NCI-H2196 (cell line): ENCODE results near the gene GNAL.

ENCODE experiments used
- DNase-seq: peaks from one replicate; lab custom pipeline; 2025; ENCODE audit not compliant: unreplicated experiment; lab: John Stamatoyannopoulos, UW

The GNAL gene

DNA sequence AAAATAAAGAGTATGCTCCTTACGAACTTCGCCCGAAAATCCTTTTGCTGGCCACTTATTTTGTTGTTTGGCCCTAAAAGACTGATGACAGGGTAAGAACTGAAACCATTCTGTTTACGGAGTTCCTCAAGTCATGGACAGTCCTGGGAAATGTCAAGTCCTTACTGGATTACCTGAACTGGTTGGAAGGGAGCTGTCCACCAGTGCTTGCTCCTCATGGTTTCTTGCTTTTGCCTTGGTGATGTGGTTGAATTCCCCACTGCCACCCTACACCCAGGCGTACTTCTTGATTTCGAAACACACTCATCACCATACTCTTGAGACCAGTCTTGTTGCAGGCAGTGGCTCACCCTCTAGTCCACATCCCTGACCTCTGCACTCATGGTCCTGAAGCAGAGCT lies 113.1 kb downstream of the GNAL start:
- no peak for DNase-seq

DNA sequence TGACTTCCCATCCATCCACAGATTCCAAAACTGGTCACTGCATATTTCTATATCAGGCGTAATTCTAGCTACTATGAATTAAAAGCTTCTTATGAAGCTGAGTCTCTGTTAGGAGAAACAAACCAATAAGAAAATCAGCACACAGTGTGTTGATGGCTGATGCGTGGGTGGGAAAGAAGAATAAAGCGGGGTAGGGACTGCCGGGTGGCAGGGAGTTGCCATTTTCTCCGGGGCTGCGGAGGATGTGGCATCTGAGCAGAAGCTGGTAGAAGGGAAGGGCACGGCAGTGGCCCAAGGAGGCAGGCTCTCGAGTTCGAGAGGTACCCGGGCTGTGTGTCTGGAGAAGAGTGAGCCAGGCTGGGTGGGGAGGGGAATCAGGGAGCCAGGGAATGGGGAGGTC lies 113.5 kb downstream of the GNAL start:
- no peak for DNase-seq

DNA sequence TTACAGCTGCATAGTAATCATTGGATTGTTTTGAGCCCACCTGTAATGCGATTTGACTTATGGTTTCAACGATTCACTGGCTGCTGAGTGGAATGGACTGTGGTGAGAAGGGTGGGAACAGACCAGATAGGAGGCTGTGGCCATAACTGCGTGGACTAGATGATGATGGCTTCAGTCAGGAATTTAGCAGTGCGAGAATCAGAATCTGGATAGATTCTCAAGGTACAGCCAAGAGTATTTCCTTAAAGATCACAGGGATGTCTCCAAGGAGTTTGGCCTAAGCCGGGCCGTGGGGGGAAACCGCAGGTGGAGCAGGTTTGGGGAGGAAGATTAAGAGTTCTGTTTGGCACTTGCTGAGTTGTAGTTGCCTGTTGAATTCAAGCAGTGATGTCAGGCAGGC lies 118.2 kb downstream of the GNAL start:
- DNase-seq = no peak

DNA sequence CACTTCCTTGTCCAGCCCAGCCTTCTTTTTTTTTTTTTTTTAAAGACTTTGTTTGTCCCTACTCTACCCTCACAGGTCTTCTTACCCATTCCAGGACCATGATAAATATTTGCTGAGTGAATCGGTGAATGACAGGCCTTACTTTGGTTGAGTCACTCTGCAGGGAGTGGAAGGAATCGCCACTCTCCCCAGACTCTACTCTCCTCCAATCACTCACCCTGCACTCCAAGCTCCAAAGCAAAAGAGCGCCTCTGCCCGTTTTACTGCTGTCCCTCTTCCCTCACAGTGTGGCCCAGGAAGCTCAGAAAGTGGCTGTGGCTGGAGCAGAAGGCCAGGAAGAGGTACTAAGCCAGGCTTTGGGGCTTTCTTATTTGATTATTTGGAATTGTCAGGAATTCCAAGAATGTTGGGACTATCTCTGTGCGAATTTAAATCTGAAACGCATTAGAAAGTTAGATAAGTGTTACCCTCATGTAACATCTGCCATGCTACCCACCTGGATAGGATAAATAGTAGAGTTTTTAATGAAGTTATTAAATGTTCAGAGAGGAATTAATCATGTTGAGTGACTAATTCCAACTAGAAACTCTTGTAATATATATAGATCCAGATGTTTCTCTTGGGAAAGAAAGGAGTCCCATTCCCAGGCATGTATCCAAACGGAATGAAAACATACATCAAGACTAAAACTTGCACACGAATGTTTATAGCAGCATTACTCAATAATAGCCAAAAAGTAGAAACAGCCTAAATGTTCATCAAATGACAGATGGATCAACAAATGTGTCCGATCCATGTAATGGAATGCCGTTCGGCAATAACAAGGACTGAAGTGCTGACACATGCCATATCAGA lies 119.2 kb downstream of the GNAL start:
- DNase-seq = no peak

DNA sequence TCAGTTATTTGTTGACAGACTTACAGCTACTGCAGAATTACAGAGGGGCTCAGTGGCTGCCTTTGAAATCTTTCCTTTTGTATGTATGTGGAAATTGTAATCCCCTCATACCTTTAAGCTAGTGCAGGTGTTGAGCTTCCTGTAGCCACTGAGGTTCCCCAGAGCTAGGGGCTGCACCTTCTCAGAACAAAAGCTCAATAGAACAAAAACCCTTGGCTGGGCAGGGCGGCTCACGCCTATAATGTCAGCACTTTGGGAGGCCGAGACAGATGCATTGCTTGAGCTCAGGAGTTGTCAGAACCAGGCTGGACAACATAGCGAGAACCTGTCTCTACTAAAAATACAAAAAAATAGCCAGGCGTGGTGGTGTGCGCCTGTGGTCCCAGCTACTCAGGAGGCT lies 120.8 kb downstream of the GNAL start:
- DNase-seq = no peak

DNA sequence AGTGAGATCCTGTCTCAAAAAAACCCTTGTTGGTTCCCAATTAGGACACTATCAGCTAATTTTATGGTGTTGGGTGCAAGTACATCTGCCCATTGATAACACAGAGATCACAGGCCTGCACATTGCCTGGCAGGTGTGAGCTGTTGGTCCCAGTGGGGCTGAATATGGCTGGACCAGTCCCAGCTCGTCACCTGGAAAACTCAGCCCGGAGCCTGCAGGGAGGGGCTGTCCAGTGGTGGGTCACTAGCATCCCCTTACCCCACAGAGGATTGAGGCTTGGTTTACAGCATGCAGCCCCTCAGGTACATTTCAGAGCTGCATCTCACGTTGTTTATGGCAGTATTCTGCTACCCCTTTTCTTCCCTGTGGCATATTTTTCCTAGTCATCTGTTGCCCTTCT lies 121.3 kb downstream of the GNAL start:
- DNase-seq = no peak

DNA sequence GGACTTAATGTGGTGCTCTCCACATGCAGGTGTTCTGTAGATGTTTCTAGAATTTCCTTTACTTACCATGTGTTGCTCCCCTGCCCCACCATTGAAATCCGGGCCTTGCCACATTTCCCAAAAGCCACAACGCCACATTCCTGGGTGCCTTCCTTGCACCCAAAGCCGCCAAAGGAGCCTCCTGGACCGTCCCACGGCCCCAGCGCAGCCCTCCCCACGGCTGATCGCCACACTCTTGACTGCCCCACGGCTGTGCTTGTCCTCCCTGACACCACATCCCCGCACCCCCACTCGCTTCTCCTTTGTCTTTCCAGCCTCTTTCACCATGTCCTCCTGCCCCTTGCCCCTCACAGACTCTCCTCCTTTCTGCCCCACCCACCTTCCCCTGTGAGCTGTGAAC lies 121.9 kb downstream of the GNAL start:
- DNase-seq = no peak

DNA sequence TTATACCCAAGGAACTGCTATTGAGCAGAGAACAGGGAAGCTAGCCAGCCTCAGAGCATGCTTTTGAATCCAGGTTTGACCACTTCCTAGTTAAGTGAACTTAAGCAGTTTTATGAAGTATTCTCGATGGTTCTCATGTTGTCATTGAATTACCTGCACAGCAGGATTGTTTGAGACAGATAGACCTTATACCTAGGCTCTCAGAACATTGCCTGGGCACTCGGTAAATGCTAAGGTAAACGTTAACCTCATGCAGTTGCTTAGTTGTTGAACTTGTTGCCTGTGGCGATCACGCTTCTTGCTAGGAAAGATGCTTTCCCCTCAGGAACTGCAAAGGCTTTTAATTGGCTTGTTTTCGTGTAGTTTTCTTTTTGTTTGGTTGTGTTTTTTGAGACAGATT lies 128.2 kb downstream of the GNAL start:
- DNase-seq = no peak

DNA sequence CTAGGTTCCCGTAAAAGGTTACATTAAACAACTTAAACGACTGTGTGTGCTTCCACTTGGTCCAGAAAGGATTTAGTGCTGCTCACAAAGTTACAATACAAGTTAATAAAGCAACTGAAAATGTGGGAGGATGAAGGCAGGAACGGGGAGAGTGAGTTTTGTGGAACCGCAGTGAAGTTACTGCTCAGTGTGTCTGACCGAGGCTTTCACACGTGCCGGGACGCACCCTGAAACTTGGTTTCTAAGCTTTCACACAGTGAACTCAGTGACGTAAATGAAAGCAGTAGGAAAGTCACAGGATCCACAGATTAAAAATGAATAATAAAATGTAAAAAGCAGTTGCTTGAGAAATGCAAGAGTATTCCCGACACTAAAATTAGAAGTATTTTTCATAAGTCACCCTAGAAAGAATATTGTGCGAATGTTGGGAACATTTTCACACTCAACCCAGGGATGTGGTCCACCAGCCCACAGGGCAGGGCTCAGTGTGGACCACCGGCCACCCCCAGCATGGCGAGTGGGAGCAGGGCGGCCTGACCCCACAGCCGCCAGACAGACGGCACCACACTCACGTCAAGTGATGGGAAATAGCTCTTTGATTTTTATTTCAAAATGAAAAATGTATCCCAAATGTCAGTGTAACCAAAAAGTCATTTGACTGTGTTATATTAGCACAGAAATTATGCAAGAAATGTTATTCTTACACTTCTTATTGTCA lies 129.6 kb downstream of the GNAL start:
- DNase-seq = no peak

DNA sequence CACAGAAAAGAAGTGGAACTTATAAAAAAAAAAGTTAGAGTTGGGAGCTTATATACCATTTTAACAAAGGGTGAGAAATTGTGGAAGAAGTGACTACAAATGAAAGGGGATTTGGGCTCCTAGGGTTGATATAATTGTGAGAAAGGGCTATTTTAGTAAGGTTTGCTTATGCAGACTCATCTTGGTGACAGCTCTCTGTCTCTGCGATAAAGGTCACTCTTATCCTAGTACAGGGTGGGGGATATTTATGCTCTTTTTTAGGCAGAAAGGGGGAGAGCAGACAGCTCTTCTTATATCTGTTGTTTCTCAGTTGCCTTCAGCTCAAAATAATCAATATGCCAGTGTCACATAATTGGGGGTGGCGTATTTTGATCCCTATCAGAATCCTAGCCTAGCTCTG lies 130.9 kb downstream of the GNAL start:
- DNase-seq = no peak

DNA sequence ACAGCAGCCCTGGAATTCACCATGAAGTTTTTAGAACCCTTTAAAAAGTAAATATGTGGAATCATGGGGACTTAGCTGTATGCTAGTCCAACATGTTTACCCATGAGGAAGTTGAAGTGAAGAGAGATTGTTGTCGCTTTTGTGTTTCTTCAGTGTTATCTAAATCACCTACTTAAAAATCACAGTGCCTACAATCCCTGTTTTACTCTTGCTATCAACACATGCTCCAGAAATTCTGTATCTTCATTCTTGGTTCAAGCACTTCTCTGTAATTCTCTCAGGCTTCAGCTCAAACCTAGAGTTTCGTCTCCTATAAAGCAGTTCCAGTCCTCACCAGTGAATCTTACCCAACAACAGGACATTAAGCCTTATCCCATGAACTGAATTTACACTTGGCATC lies 131.6 kb downstream of the GNAL start:
- no peak for DNase-seq

DNA sequence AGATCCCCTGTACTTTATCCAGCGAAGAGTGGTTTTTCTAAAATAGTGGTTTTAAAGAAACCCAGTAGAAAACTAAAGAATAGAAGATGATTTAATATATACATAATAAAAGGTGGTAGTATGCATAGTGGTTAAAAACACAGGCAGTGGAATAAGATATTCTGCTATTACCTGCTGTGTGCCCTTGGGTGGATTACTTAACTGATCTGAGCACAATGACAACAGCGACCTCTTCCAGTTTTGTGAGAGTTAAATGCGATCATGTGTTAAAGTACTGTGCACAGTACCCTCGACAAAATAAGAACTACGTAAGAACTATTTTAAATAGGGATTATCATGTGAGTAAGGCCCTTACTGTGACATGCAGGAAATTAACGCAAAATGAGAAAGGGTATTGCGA lies 132.1 kb downstream of the GNAL start:
- no peak for DNase-seq

DNA sequence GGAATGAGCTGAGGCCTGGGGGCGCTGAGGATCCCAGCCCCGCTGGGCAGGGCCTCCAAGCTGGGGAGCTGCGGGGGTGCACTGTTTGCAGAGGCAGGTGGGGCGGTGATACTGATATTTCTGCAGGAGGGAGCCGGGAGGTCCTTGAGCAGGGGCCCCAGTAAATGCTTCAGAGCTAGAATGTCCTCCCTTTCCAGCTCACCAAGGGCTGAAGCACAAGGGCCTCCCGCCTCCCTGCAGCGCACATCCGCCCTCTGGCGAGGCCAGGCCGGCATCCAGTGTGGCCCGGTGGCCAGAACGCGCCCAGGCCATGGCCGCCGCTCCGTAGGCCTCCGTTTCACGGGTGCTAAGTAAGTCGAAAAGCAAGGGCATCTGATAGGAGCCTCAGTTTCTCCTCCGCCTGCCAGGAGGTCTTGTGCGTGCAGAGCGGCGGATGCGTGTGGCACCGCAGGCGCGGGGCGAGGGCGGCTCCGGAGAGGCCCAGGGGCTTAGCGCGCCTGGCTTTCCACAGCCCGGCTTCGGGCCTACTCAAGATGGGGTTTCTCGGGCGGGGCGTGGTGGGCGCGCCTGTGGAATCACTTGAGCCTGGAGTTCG lies 132.7 kb downstream of the GNAL start:
- DNase-seq = no peak

DNA sequence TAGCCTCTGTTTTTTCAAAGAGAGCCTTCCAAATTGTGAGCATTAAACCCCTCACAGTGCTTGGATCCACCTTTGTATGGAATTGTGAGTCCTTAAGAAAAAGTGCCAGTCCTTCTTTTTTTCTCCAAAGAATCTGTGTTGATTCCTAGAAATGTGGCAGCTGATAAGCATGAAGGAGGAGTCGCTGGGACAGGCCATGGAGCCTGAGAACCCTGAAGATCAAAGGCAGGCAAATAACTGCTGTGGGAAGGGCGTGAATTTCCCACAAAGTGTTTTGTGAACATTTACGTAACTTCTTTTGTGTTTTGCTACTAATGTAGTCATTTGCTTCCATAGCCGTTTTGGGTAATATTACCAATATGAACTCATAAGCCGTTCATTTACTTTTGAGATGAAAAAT lies 134.5 kb downstream of the GNAL start:
- no peak for DNase-seq

DNA sequence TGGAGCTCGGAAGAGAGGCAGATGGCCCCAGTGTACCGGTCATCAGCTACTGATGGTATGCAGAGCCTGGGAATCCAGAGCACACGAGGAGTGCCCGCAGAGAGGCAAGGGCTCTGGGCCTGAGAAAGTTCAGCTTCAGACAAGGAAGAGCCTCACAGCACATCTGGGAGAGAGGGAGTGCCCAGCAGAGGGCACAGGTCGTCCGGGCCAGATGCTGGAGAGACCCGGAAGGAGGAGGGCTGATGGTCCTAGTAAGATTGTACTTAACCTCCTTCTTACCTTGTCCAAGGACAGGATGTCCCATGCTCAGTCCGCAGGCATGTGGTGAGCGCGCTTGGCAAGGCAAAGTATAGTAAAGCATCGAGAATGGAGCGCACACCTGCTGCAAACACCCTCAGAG lies 137.8 kb downstream of the GNAL start:
- no peak for DNase-seq

DNA sequence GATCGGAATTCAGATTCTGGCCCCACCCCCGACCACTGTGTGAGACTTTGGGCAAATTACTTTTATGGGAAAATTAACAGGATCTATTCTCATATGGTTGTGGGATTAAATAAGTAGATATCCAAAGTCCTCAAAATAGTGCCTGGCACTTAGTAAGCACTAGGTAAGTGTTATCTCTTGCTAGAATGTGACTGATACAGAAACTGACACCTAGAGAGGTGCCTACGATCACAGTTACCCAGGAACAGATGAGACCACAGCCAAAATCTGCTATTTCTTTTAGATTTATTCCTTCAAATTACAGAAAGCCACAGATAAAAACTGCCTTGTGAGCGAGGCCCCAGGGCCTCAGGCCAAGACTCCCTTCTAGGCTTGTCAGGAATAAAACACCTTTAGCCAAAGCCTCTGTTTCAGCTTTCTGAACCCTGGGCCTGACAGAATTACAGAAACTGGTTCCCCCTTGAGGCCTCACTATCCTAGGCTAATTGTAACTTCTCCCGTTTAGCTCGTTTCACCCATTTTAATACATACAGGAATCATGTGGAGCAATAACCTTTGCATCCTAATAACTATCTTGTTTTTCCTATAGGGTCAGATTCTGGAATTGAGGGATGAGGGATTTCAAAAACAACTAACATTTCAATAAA lies 139.8 kb downstream of the GNAL start:
- no peak for DNase-seq

DNA sequence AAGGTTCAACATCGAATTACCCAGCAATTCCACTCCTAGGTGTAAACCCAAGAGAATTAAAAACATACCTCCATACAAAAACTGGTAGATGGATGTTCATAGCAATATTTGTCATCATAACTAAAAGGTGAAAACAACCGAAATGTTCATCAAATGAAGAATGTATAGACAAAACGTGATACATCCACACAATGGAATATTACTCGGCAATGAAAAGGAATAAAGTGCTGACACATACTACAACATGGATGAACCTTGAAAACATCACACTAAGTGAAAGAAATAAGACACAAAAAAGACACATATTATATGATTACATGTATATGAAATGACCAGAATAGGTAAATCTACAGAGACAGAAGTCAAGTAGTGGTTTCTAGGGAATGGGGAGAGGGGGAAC lies 141.5 kb downstream of the GNAL start:
- no peak for DNase-seq

DNA sequence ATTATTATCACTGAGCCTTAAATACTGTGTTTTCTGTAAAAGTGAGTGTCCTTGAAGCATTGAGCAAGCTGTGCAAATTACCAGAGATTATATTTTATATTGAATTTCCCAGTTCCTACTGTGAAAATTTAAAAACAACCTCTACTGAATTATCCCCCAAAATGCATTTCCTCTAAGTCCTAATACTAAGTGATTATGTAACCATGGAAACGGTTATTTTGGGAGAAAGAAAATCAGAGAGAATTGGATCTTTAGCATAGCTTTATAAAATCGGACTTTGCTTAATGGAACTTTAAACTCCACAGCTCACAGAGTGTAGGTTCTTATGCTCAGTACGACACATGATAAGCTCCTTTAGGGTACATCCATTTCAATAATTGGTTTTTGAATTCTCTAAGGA lies 142.9 kb downstream of the GNAL start:
- no peak for DNase-seq

DNA sequence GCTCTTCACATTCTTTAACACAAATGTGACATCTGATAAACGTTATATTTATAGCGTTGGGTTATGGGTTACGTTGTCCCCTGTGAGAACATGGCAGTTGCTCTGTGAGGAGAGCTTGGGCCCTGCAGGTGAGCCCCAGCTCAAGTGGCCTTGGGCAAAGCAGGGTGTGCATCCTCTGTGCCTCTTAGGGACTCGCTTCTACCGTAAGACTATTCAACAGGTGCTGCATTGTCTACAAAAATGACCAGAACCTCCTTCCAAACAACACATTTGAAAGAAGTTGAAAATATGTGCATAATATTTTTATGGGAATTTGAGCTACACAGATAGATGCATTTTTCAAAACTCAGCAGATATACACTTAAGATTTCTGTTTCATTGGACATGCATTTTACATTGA lies 145.7 kb downstream of the GNAL start:
- no peak for DNase-seq

DNA sequence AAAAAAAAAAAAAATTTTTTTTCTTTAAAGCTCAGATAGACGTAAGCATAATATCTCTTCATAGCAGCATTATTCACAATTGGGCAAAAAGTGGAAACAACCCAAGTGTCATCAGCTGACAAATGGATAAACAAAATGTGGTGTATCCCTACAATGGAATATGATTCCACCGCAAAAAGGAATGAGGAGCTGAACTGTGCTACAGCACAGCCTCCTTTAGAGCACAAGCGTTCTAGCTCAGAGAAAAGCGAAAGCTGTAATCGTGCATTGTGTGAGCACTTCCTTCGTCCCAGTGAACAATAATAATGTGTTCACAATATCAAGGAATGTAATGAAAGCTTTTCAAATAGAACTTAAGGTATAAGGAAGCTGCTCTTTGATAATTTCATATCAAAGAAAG lies 150.5 kb downstream of the GNAL start:
- no peak for DNase-seq

DNA sequence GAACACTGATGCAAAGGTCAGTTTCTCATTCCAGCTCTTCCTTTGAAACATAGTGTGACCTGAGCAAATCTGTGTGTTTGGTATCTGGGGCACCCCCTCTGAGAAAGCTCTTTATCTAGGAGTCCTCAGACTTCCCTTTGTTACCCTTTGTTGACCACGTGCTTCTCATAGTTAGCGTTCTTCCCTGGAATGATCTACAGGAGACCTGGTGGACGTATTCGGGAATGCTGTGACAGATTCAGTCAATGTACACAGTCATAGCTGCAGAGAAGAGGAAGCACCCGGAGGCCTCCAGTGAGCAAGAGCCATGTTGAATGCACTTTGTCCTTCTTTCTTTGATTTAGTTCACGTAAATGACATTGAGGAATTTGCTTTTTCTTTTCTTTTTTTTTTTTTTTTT lies 151.4 kb downstream of the GNAL start:
- no peak for DNase-seq

DNA sequence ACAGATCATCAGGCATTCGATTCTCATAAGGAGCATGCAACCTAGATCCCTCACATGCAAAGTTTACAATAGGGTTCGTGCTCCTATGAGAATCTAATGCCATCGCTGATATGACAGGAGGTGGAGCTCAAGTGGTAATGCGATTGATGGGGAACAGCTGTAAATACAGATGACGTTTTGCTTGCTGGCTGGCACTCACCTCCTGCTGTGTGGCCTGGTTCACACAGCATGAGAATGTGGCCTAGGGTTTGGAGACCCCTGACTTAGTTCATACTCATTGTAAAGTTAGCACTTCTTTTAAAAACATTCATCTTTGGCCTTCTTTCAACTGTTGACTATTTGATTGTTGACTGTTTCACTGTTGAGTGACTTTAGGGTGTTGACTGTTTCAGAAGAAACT lies 153.5 kb downstream of the GNAL start:
- no peak for DNase-seq
